HCT116 (cell line): ENCODE measurements around the gene IL17RE. TPM values are rescaled to one million over a fixed set of nuclear protein-coding genes. Genes with fewer than 3 reads are reported as not detected.

Experiments used
- ATAC-seq: fragments of 200-7000 bp; cut with Tn5 transposase; 2 replicates; pipeline ENCODE4 v1.9.1; 2020; ENCODE audit warnings: mild to moderate bottlenecking, moderate library complexity
- BruUV-seq: library from RNA; stranded (reverse); fragments of 400-500 nt; replicated peaks from 2 replicates; lab custom pipeline; 2021; lab: Mats Ljungman, UMichigan
- CTCF ChIA-PET: fragments of 300-600 bp; sonication (Branson Sonifier 250); formaldehyde crosslinking; loops from one replicate; lab custom pipeline; 2021; ENCODE audit warnings: antibody characterized with exemption; lab: Charles Lee
- POLR2A ChIA-PET: fragments of 300-600, 350-600 bp; sonication (Branson Sonifier 250); formaldehyde crosslinking; loops from one replicate; lab custom pipeline; 2021; ENCODE audit warnings: antibody characterized with exemption; lab: Charles Lee
- RAD21 ChIA-PET, 2 experiments: fragments of 300-600 bp; sonication (Branson Sonifier 250); formaldehyde crosslinking; loops; one replicate each; lab custom pipeline; 2023; ENCODE audit warnings: low total read pairs in 2 of 2; ENCODE audit not compliant: uncharacterized antibody in 2 of 2, unreplicated experiment in 2 of 2, low non-redundant PET in 1 of 2; lab: Charles Lee
- DNase-seq: peaks from one replicate; pipeline ENCODE4 v3.0.0-alpha.2; 2010; ENCODE audit warnings: low read depth, low spot score
- H2AFZ ChIP-seq: fragments of 200-600 bp; shearing (Covaris generic), sonication (generic); 2 replicates; pipeline ENCODE4 v1.6.1; 2017; ENCODE audit warnings: low read depth, mixed run types, mixed read lengths, antibody characterized with exemption, low read length; ENCODE audit not compliant: poor library complexity, severe bottlenecking
- H3K27ac ChIP-seq: 2 replicates; pipeline ENCODE4 v1.5.1; 2012; ENCODE audit warnings: low read depth, low read length
- H3K27me3 ChIP-seq: fragments of 200-600 bp; sonication (generic); 2 replicates; pipeline ENCODE4 v1.6.1; 2016; ENCODE audit warnings: mixed run types, low read length, mixed read lengths; ENCODE audit not compliant: insufficient read depth
- H3K36me3 ChIP-seq, 2 experiments: fragments of 200-500 bp in 1 of 2; fragments of 200-600 bp in 1 of 2; sonication (Bioruptor generic) in 1 of 2; sonication (generic) in 1 of 2; 2 replicates each; pipeline versions ENCODE4 v1.5.1 to v1.6.1; 2014 to 2016; ENCODE audit warnings: low read length in 2 of 2, inconsistent platforms in 1 of 2, mixed read lengths in 1 of 2, mixed run types in 1 of 2; ENCODE audit not compliant: insufficient read depth in 2 of 2, control insufficient read depth in 1 of 2
- H3K4me1 ChIP-seq, 2 experiments: fragments of 200-600 bp in 1 of 2; sonication (generic) in 1 of 2; 2 replicates each; pipeline versions ENCODE4 v1.5.1 to v1.6.1; 2012 to 2017; ENCODE audit warnings: low read length in 2 of 2, inconsistent platforms in 1 of 2, mild to moderate bottlenecking in 1 of 2, mixed read lengths in 1 of 2, mixed run types in 1 of 2, moderate library complexity in 1 of 2; ENCODE audit not compliant: insufficient read depth in 2 of 2, control insufficient read depth in 1 of 2
- H3K4me2 ChIP-seq: fragments of 200-600 bp; sonication (generic); 2 replicates; pipeline ENCODE4 v1.6.1; 2017; ENCODE audit warnings: mixed run types, low read length, mixed read lengths
- H3K4me3 ChIP-seq, 2 experiments: fragments of 200-600 bp in 1 of 2; sonication (generic) in 1 of 2; replicated peaks in 1 of 2; 2 replicates each; pipeline ENCODE4 v1.5.1; 2011 to 2016; ENCODE audit warnings: low read length in 2 of 2, control low read depth in 1 of 2, low read depth in 1 of 2, mild to moderate bottlenecking in 1 of 2, mixed read lengths in 1 of 2, mixed run types in 1 of 2
- H3K79me2 ChIP-seq: fragments of 200-600 bp; sonication (generic); 2 replicates; pipeline ENCODE4 v1.6.1; 2017; ENCODE audit warnings: mild to moderate bottlenecking, mixed run types, low read length, moderate library complexity, mixed read lengths; ENCODE audit not compliant: insufficient read depth
- H3K9ac ChIP-seq: fragments of 200-600 bp; sonication (generic); 2 replicates; pipeline ENCODE4 v1.6.1; 2016; ENCODE audit warnings: low read length, mixed read lengths
- H3K9me2 ChIP-seq: fragments of 200-600 bp; sonication (generic), shearing (Covaris generic); 2 replicates; pipeline ENCODE4 v1.6.1; 2017; ENCODE audit warnings: mixed run types, mild to moderate bottlenecking, moderate library complexity; ENCODE audit not compliant: insufficient read depth
- H3K9me3 ChIP-seq, 2 experiments: fragments of 200-500 bp in 1 of 2; fragments of 200-600 bp in 1 of 2; sonication (Bioruptor generic) in 1 of 2; sonication (generic) in 1 of 2; 2 replicates each; pipeline ENCODE4 v1.6.1; 2014 to 2017; ENCODE audit warnings: low read length in 2 of 2, mixed read lengths in 2 of 2, inconsistent platforms in 1 of 2, low read depth in 1 of 2, mild to moderate bottlenecking in 1 of 2, mixed run types in 1 of 2, moderate library complexity in 1 of 2; ENCODE audit not compliant: control insufficient read depth in 1 of 2, insufficient read depth in 1 of 2
- H4K20me1 ChIP-seq: fragments of 200-600 bp; sonication (generic), shearing (Covaris generic); 2 replicates; pipeline ENCODE4 v1.6.1; 2017; ENCODE audit warnings: mixed run types, mild to moderate bottlenecking, moderate library complexity; ENCODE audit not compliant: insufficient read depth
- ATF3 ChIP-seq: IDR thresholded peaks from 2 replicates; pipeline ENCODE4 v1.6.1; 2012
- CEBPB ChIP-seq: IDR thresholded peaks from 2 replicates; pipeline ENCODE4 v1.6.1; 2012; ENCODE audit warnings: low read depth
- ELF1 ChIP-seq: IDR thresholded peaks from 2 replicates; pipeline ENCODE4 v1.6.1; 2012; ENCODE audit warnings: low read depth, borderline replicate concordance
- EZH2 ChIP-seq: fragments of 200-600 bp; sonication (generic); IDR thresholded peaks from 2 replicates; pipeline ENCODE4 v1.6.1; 2017; ENCODE audit warnings: antibody characterized with exemption, mixed run types
- EZH2phosphoT487 ChIP-seq: fragments of 200-600 bp; IDR thresholded peaks from 2 replicates; pipeline ENCODE4 v1.6.1; 2018; ENCODE audit warnings: antibody characterized with exemption, borderline replicate concordance
- FOSL1 ChIP-seq: IDR thresholded peaks from 2 replicates; pipeline ENCODE4 v1.6.1; 2012; ENCODE audit warnings: low read depth
- JUND ChIP-seq: IDR thresholded peaks from 2 replicates; pipeline ENCODE4 v1.6.1; 2012
- MAX ChIP-seq: IDR thresholded peaks from 2 replicates; pipeline ENCODE4 v1.6.1; 2012
- POLR2A ChIP-seq: IDR thresholded peaks from 2 replicates; pipeline ENCODE4 v1.7.0; 2011; ENCODE audit warnings: borderline replicate concordance; ENCODE audit not compliant: insufficient read depth, insufficient read length; ENCODE audit errors: extremely low read depth
- RAD21 ChIP-seq: IDR thresholded peaks from 2 replicates; pipeline ENCODE4 v1.6.1; 2012; ENCODE audit warnings: low read depth, mild to moderate bottlenecking
- REST ChIP-seq: IDR thresholded peaks from 2 replicates; pipeline ENCODE4 v1.6.1; 2012; ENCODE audit warnings: low read depth
- SIN3A ChIP-seq: IDR thresholded peaks from 2 replicates; pipeline ENCODE4 v1.6.1; 2012; ENCODE audit warnings: low read depth
- SP1 ChIP-seq: IDR thresholded peaks from 2 replicates; pipeline ENCODE4 v1.6.1; 2012; ENCODE audit warnings: low read depth
- SRF ChIP-seq: IDR thresholded peaks from 2 replicates; pipeline ENCODE4 v1.6.1; 2012; ENCODE audit warnings: low read depth
- TCF7L2 ChIP-seq: IDR thresholded peaks from 2 replicates; pipeline ENCODE4 v1.7.0; 2011; ENCODE audit warnings: borderline replicate concordance, inconsistent platforms; ENCODE audit not compliant: insufficient read depth, insufficient read length; ENCODE audit errors: extremely low read depth
- YY1 ChIP-seq: IDR thresholded peaks from 2 replicates; pipeline ENCODE4 v1.6.1; 2011; ENCODE audit warnings: low read length, low read depth, moderate library complexity, mild to moderate bottlenecking; ENCODE audit not compliant: insufficient replicate concordance; ENCODE audit errors: extremely low read depth
- ZBTB33 ChIP-seq: IDR thresholded peaks from 2 replicates; pipeline ENCODE4 v1.6.1; 2011; ENCODE audit warnings: mild to moderate bottlenecking, low read length, moderate library complexity; ENCODE audit not compliant: insufficient replicate concordance; ENCODE audit errors: extremely low read depth
- ZFX ChIP-seq: fragments of 450-650 bp; IDR thresholded peaks from 2 replicates; pipeline ENCODE4 v1.6.1; 2017
- intact Hi-C: fragments of 100-400 bp; cut with micrococcal nuclease; formaldehyde crosslinking; loops from 2 replicates; pipeline ENCODE4 v1.10.0; 2022
- total RNA-seq: library from RNA; stranded (reverse); gene quantifications from one replicate; pipeline ENCODE4 v1.2.1, GENCODE V29; 2021; ENCODE audit not compliant: unreplicated experiment

Gene IL17RE
- total RNA-seq, 1 experiment from 2014 or later: 14.3 TPM

- Histone ChIP-seq H3K79me2 (no peaks in the 10 kb centered on the region), H3K9me3 (no peaks in the 10 kb centered on the region), H3K4me3 (no peak overlapping the region), H2AFZ (no peak overlapping the region), H3K27ac (no peak overlapping the region), H3K9ac (no peak overlapping the region), H3K4me1 (peaks cover 3 to 10% of the 10 kb centered on the region in 2 experiments), H3K9me2 (no peaks in the 10 kb centered on the region), H4K20me1 (no peaks in the 10 kb centered on the region), H3K4me2 (no peak overlapping the region), H3K36me3 (peaks cover 0 to 4% of the 10 kb centered on the region in 2 experiments; a peak in 1 of 4 replicates), H3K27me3 (no peaks in the 10 kb centered on the region)
- intact Hi-C loops: no loop called here
- no TSS peak for BruUV-seq
- TF ChIP-seq SRF (no peak), SP1 (no peak), SIN3A (no peak), ZBTB33 (no peak), ATF3 (no peak), CEBPB (no peak), TCF7L2 (no peak), ELF1 (no peak), EZH2phosphoT487 (no peak), MAX (no peak), FOSL1 (no peak), RAD21 (no peak), YY1 (no peak), EZH2 (no peak), REST (no peak), JUND (no peak), POLR2A (no peak), ZFX (no peak)
- DNase-seq (no peak), ATAC-seq (no peak)
- POLR2A ChIA-PET: no interaction called here
- RAD21 ChIA-PET: no interaction called here
- CTCF ChIA-PET: no interaction called here
Measured at GRCh38 chr3:9928158-9928557, 25.5 kb downstream of the IL17RE start.
